Fibroblast of lung (primary cell): ENCODE results near the gene MAP1LC3B. TPM values are rescaled to one million over a fixed set of nuclear protein-coding genes. Genes with fewer than 3 reads are reported as not detected.
A peak's percentile ranks its signal among the peaks of the same experiment; 100 is the strongest.

Experiments used
- DNase-seq, 2 donors: peaks; one replicate each; pipeline versions ENCODE4 v3.0.0 to v3.0.0-alpha.2; 2010; ENCODE audit warnings: low read depth in 2 of 2
- H2AFZ ChIP-seq: 2 replicates; pipeline ENCODE4 v1.5.1; 2012; ENCODE audit warnings: low read length, control low read depth, inconsistent platforms
- H3K27ac ChIP-seq: 2 replicates; pipeline ENCODE4 v1.5.1; 2011; ENCODE audit warnings: low read length, control low read depth; ENCODE audit not compliant: insufficient read depth
- H3K27me3 ChIP-seq: 2 replicates; pipeline ENCODE4 v1.5.1; 2011; ENCODE audit warnings: mild to moderate bottlenecking, low read length; ENCODE audit not compliant: control insufficient read depth, insufficient read depth
- H3K36me3 ChIP-seq: 2 replicates; pipeline ENCODE4 v1.5.1; 2011; ENCODE audit warnings: low read length; ENCODE audit not compliant: control insufficient read depth, insufficient read depth
- H3K4me1 ChIP-seq: 2 replicates; pipeline ENCODE4 v1.5.1; 2011; ENCODE audit warnings: low read length; ENCODE audit not compliant: control insufficient read depth, insufficient read depth; ENCODE audit errors: extremely low read depth
- H3K4me2 ChIP-seq: 2 replicates; pipeline ENCODE4 v1.5.1; 2011; ENCODE audit warnings: low read length, control low read depth; ENCODE audit not compliant: insufficient read depth; ENCODE audit errors: extremely low read depth
- H3K4me3 ChIP-seq, 4 experiments: fragments of 200-600 bp in 1 of 4; sonication (generic) in 1 of 4; replicated peaks in 1 of 4; 2 replicates each; pipeline ENCODE4 v1.5.1; 2011 to 2016; ENCODE audit warnings: low read length in 4 of 4, low read depth in 3 of 4, mild to moderate bottlenecking in 3 of 4, control low read depth in 2 of 4, inconsistent platforms in 1 of 4, mixed read lengths in 1 of 4; ENCODE audit not compliant: insufficient read depth in 1 of 4; ENCODE audit errors: control extremely low read depth in 1 of 4
- H3K79me2 ChIP-seq: 2 replicates; pipeline ENCODE4 v1.5.1; 2012; ENCODE audit warnings: mild to moderate bottlenecking, low read length, inconsistent platforms; ENCODE audit not compliant: control insufficient read depth, insufficient read depth
- H3K9ac ChIP-seq: 2 replicates; pipeline ENCODE4 v1.5.1; 2011; ENCODE audit warnings: mild to moderate bottlenecking, low read length, control low read depth; ENCODE audit not compliant: insufficient read depth
- H3K9me3 ChIP-seq: 2 replicates; pipeline ENCODE4 v1.5.1; 2012; ENCODE audit warnings: low read depth, low read length; ENCODE audit not compliant: control insufficient read depth, insufficient read depth
- H4K20me1 ChIP-seq: 2 replicates; pipeline ENCODE4 v1.5.1; 2011; ENCODE audit warnings: low read length; ENCODE audit not compliant: control insufficient read depth, insufficient read depth; ENCODE audit errors: extremely low read depth
- EZH2 ChIP-seq: IDR thresholded peaks from 2 replicates; pipeline ENCODE4 v1.5.1; 2012; ENCODE audit warnings: low read length, control low read depth, mild to moderate bottlenecking; ENCODE audit errors: missing control alignments
- polyA plus RNA-seq, 2 donors: library from polyadenylated mRNA; depleted of rRNA in 1 of 2; stranded (reverse) in 1 of 2; unstranded in 1 of 2; fragments of >200 nt; gene quantifications; 2 replicates each; pipeline ENCODE4 v1.2.1, GENCODE V29; 2011 to 2012; ENCODE audit warnings: missing spikeins in 1 of 2
- total RNA-seq: library from RNA; depleted of rRNA; stranded (reverse); fragments of >200 nt; gene quantifications from 2 replicates; pipeline ENCODE4 v1.2.1, GENCODE V29; 2014
- TF ChIP-seq, protein P1 (sequence below), 2 donors: IDR thresholded peaks in 1 of 2; conservative IDR thresholded peaks in 1 of 2; 1 replicate in 1 of 2; 2 replicates in 1 of 2; pipeline ENCODE4 v1.5.1; 2011 to 2012; ENCODE audit warnings: low read length in 2 of 2, control low read depth in 1 of 2, inconsistent platforms in 1 of 2, low read depth in 1 of 2, mild to moderate bottlenecking in 1 of 2

Gene MAP1LC3B
- total and polyA plus RNA-seq, 2 donors (not counting 1 experiment from before 2014, with no cell fraction given) = 41.1 to 67.6 TPM

DNA sequence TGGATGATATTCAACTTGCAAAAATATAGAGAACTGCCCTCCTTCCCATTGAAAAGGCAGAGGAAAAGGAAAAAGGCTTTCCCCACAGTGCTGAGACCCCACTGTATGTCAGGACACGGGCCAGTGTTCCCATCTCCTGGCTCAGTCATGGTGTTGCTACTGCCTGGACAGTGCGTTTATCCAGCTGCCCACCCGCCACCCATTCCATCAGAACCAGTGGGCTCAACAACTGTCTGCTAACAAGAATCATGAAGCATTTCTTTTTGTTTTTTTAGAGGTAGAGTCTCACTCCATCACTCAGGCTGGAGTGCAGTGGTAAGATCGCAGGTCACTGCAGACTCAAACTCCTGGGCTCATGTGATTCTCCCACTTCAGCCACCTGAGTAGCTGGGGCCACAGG lies 19.8 kb upstream of the MAP1LC3B start:
- peaks cover 57% of the 10 kb centered on the region for H3K79me2 ChIP-seq
- no peak for DNase-seq
- H3K9me3 ChIP-seq = no peaks in the 10 kb centered on the region
- peaks cover 9% of the 10 kb centered on the region for H3K4me1 ChIP-seq
- H3K4me2 ChIP-seq = no peak overlapping the region
- TF ChIP-seq, protein P1, sequence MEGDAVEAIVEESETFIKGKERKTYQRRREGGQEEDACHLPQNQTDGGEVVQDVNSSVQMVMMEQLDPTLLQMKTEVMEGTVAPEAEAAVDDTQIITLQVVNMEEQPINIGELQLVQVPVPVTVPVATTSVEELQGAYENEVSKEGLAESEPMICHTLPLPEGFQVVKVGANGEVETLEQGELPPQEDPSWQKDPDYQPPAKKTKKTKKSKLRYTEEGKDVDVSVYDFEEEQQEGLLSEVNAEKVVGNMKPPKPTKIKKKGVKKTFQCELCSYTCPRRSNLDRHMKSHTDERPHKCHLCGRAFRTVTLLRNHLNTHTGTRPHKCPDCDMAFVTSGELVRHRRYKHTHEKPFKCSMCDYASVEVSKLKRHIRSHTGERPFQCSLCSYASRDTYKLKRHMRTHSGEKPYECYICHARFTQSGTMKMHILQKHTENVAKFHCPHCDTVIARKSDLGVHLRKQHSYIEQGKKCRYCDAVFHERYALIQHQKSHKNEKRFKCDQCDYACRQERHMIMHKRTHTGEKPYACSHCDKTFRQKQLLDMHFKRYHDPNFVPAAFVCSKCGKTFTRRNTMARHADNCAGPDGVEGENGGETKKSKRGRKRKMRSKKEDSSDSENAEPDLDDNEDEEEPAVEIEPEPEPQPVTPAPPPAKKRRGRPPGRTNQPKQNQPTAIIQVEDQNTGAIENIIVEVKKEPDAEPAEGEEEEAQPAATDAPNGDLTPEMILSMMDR (conservative IDR thresholded peaks at IDR 0.05 in 1 of 2, IDR thresholded peaks at IDR 0.05 in 1 of 2; ENCODE audit: low read depth in 1 of 2, low read length in 2 of 2) = no peak
- no peak for TF ChIP-seq EZH2
- no peaks in the 10 kb centered on the region for H4K20me1 ChIP-seq
- H3K36me3 ChIP-seq = no peaks in the 10 kb centered on the region
- H3K4me3 ChIP-seq = no peak overlapping the region
- no peak overlapping the region for H2AFZ ChIP-seq
- H3K27me3 ChIP-seq = no peaks in the 10 kb centered on the region
- no peak overlapping the region for H3K27ac ChIP-seq
- H3K9ac ChIP-seq = no peak overlapping the region

DNA sequence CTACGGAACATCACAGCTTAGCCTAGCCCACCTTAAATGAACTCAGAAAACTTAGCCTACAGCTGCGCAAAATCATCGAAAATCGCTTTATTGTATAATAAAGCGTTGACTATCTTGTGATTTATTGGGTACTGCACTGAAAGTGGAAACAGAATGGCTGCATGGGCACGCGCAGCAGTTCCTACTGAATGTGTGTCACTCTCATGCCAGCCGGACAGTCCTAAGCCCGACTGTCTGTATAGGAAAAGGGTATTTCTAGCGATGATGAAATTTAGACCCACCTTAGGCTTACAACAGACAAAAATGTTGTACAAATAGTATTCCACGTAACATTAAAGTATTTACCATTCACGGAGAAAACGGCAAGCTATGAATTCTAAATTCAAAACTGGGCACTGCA lies 17.8 kb upstream of the MAP1LC3B start:
- Histone ChIP-seq H3K27ac (no peak overlapping the region), H3K27me3 (no peaks in the 10 kb centered on the region), H3K4me3 (no peak overlapping the region), H3K4me1 (peaks cover 9% of the 10 kb centered on the region), H3K9me3 (no peaks in the 10 kb centered on the region), H3K9ac (no peak overlapping the region), H3K79me2 (peaks cover 61% of the 10 kb centered on the region), H3K36me3 (no peaks in the 10 kb centered on the region), H4K20me1 (no peaks in the 10 kb centered on the region), H3K4me2 (no peak overlapping the region), H2AFZ (no peak overlapping the region)
- no peak for TF ChIP-seq EZH2
- TF ChIP-seq, protein P1 (conservative IDR thresholded peaks at IDR 0.05 in 1 of 2, IDR thresholded peaks at IDR 0.05 in 1 of 2; ENCODE audit: low read depth in 1 of 2, low read length in 2 of 2) = no peak
- DNase-seq = no peak

DNA sequence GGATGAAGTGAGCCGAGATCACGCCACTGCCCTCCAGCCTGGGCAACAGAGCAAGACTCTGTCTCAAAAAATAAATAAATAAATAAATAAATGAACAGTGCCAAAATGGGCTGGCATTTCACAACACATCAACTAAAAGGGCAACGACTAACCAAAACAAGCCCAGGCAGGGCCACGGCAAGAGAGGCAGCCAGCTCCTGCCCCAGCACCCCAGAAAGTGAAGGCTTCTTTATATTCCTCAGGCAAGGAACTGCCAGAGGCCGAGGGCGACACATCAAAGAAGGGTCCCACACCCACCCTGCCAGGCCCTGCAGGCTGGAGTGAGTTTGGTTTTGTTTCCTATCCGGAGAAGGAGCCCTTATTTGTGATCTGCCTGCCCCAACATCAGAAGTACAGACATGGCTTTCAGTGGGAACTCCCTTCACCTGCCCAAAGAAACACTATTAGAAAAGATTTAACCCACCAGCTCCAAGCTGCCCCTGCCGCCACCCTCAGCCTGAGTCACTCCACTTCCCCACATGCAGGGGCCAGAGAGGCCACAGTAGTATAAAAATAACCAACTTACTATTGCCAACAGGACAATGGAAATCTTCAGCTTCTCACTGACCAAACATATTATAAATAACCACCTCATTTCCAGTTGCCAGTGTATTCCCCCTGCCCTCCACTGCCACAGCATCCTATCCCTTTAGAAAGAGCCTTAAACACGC lies 16.6 kb upstream of the MAP1LC3B start:
- Histone ChIP-seq H3K27me3 (no peaks in the 10 kb centered on the region), H3K36me3 (no peaks in the 10 kb centered on the region), H3K79me2 (peaks cover 67% of the 10 kb centered on the region), H3K4me3 (no peak overlapping the region), H3K27ac (peak overlapping the region; percentile 29), H3K4me1 (peaks cover 9% of the 10 kb centered on the region), H4K20me1 (no peaks in the 10 kb centered on the region), H2AFZ (no peak overlapping the region), H3K9ac (no peak overlapping the region), H3K9me3 (no peaks in the 10 kb centered on the region), H3K4me2 (peak overlapping the region; percentile 69)
- DNase-seq = peak in 1 of 2 donors; percentile 65
- TF ChIP-seq, protein P1 (conservative IDR thresholded peaks at IDR 0.05 in 1 of 2, IDR thresholded peaks at IDR 0.05 in 1 of 2; ENCODE audit: low read depth in 1 of 2, low read length in 2 of 2) = no peak
